Activated naive CD8-positive, alpha-beta T cell (primary cell): ENCODE measurements around the gene SLC38A10.
A peak's percentile ranks its signal among the peaks of the same experiment; 100 is the strongest.

ENCODE experiments used
- H3K27ac Mint-ChIP-seq: one replicate; pipeline ENCODE4 v1.8.0; 2021; ENCODE audit warnings: mixed read lengths
- H3K27me3 Mint-ChIP-seq: one replicate; pipeline ENCODE4 v1.8.0; 2021; ENCODE audit warnings: mixed read lengths
- H3K36me3 Mint-ChIP-seq: one replicate; pipeline ENCODE4 v1.8.0; 2021; ENCODE audit warnings: mixed read lengths
- H3K4me1 Mint-ChIP-seq: one replicate; pipeline ENCODE4 v1.8.0; 2021; ENCODE audit warnings: low read depth, mixed read lengths
- H3K4me3 Mint-ChIP-seq: one replicate; pipeline ENCODE4 v1.8.0; 2021; ENCODE audit warnings: mild to moderate bottlenecking, mixed read lengths
- H3K9me3 Mint-ChIP-seq: one replicate; pipeline ENCODE4 v1.8.0; 2021; ENCODE audit warnings: low read depth, mixed read lengths

SLC38A10 gene

GRCh38 chr17:81252326-81252986 lies 42.7 kb downstream of the SLC38A10 start:
- Mint-ChIP-seq H3K4me1 (peaks cover 14% of the 10 kb centered on the region), H3K9me3 (no peaks in the 10 kb centered on the region), H3K27me3 (no peaks in the 10 kb centered on the region), H3K36me3 (peaks cover 5% of the 10 kb centered on the region), H3K4me3 (no peak overlapping the region), H3K27ac (no peak overlapping the region)

- H3K27ac Mint-ChIP-seq: no peak overlapping the region
- peak overlapping the region; percentile 10 for H3K4me3 Mint-ChIP-seq
- H3K27me3 Mint-ChIP-seq: no peaks in the 10 kb centered on the region
- no peaks in the 10 kb centered on the region for H3K9me3 Mint-ChIP-seq
- H3K36me3 Mint-ChIP-seq: peaks cover 5% of the 10 kb centered on the region
- peaks cover 14% of the 10 kb centered on the region for H3K4me1 Mint-ChIP-seq
These were observed 43.3 kb downstream of the SLC38A10 start for GRCh38 chr17:81251709-81252301.

DNA sequence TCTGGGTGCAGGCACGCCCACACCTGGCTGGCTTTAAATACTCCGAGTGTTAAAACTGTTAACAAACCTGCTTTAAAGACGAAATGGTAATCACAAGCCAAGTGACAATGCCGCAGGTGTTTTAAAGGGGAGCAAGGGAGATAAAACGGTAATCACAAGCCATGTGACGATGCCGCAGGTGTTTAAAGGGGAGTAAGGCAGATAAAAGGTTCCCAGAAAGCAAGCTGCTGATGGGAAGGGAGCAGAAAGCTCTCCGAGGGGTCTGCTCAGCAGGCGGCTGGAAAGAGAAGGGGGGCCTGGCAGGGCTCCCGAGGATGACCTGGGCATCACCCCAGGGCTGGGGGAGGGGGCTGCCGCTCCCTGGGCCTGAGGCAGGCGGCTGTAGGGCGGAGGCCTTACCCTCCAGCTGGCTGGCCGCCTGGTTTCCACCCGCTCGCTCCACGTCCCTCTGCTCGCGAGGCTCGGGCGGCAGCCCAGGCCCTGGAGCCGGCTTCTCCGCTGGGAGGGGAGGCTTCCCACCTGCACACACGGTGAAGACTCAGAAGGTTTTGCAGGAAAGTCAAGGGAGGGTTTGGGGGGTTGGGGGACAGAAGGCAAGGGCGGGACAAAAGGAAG lies 43.9 kb downstream of the SLC38A10 start:
- peaks cover 5% of the 10 kb centered on the region for H3K36me3 Mint-ChIP-seq
- no peaks in the 10 kb centered on the region for H3K9me3 Mint-ChIP-seq
- H3K4me3 Mint-ChIP-seq: peak overlapping the region; percentile 10
- peaks cover 14% of the 10 kb centered on the region for H3K4me1 Mint-ChIP-seq
- H3K27me3 Mint-ChIP-seq: no peaks in the 10 kb centered on the region
- no peak overlapping the region for H3K27ac Mint-ChIP-seq

DNA sequence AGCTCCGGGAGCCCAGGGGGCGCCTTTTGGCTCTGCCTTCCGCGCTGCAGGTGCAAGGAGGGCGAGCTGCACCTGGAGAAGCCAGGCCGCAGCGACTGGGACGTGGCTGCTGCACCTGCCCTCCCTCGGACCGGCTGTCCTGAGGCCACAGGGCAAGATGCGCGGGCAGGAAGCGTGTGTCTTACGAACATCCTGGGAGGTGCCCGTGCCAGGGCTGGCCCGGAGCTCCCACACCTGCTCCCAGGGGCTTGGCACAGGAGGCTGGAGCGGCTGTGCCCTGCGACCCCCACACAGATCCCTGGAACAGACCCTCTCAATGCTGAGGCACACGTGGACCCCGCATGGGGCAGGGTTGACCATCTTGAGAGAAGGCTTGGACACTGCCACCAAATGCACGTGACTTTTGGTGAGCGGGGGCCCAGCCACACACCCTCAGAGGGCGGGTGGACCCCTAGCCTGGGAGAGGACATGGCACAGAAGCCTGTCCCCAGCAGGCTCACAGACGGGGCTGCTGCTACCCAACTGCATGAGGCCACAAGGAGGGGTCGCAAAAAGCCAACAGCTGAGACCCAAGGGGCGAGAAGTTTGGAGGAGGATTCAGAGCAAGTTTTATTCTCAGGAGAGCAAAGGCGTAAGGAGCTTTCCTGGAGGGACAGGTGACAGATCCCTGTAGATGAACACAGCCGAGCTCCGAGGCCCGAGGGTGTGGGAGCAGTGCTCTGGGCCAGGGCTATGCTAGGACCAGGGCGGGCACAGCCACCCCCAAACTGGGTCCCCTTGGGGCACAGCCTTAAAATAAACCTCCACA lies 44.6 kb downstream of the SLC38A10 start:
- H3K9me3 Mint-ChIP-seq: no peaks in the 10 kb centered on the region
- H3K27ac Mint-ChIP-seq: no peak overlapping the region
- H3K4me3 Mint-ChIP-seq: peak overlapping the region; percentile 10
- peaks cover 14% of the 10 kb centered on the region for H3K4me1 Mint-ChIP-seq
- peaks cover 5% of the 10 kb centered on the region for H3K36me3 Mint-ChIP-seq
- H3K27me3 Mint-ChIP-seq: no peaks in the 10 kb centered on the region

- Mint-ChIP-seq H3K9me3 (no peaks in the 10 kb centered on the region), H3K27me3 (no peaks in the 10 kb centered on the region), H3K27ac (no peak overlapping the region), H3K36me3 (peaks cover 5% of the 10 kb centered on the region), H3K4me1 (peaks cover 14% of the 10 kb centered on the region), H3K4me3 (no peak overlapping the region)
These were observed 45.7 kb downstream of the SLC38A10 start for GRCh38 chr17:81249223-81250040.

- Mint-ChIP-seq H3K27me3 (no peaks in the 10 kb centered on the region), H3K4me3 (no peak overlapping the region), H3K27ac (no peak overlapping the region), H3K36me3 (peaks cover 5% of the 10 kb centered on the region), H3K9me3 (no peaks in the 10 kb centered on the region), H3K4me1 (peaks cover 11% of the 10 kb centered on the region)
These were observed 46.5 kb downstream of the SLC38A10 start for GRCh38 chr17:81248649-81249048.

- Mint-ChIP-seq H3K9me3 (no peaks in the 10 kb centered on the region), H3K36me3 (no peaks in the 10 kb centered on the region), H3K27me3 (no peaks in the 10 kb centered on the region), H3K27ac (no peak overlapping the region), H3K4me3 (no peak overlapping the region), H3K4me1 (peaks cover 4% of the 10 kb centered on the region)
These were observed 47.6 kb downstream of the SLC38A10 start for GRCh38 chr17:81247339-81247990.

DNA sequence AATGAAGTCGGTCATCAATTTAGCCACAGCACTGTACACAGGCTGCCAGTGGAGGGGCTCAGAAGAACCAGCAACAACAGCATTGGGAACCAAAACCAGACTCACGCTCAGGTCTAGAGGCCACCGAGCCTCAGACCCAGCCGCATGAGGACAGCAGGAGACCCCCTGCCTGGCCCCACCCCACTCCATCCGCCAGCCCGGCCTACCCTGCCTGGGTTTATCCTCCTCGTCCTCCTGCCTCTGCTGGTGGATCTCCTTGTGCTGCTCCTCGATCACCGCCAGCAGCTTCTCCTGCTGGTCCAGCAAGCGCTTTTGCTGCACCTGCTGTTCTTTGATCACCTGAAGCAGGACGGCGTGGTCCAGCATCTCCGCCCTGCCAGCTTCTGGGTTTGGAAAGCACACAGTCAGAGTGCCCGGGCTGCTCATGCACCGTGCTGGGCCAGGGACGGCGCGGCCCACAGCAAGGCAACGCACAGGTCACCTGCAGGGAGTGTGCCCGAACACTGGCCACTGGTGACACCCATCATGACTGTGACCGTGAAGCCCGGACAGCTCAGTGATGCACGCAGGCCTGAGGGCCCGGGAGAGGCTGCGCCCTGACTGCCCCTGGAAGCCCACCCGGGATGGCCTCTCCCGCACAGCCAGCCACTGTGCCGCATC lies 48.3 kb downstream of the SLC38A10 start:
- Mint-ChIP-seq H3K27ac (no peak overlapping the region), H3K27me3 (no peaks in the 10 kb centered on the region), H3K4me3 (no peak overlapping the region), H3K4me1 (peaks cover 7% of the 10 kb centered on the region), H3K9me3 (no peaks in the 10 kb centered on the region), H3K36me3 (no peaks in the 10 kb centered on the region)

GRCh38 chr17:81246343-81246670 lies 48.8 kb downstream of the SLC38A10 start:
- H3K27ac Mint-ChIP-seq: no peak overlapping the region
- peaks cover 9% of the 10 kb centered on the region for H3K4me1 Mint-ChIP-seq
- no peaks in the 10 kb centered on the region for H3K36me3 Mint-ChIP-seq
- no peaks in the 10 kb centered on the region for H3K9me3 Mint-ChIP-seq
- H3K27me3 Mint-ChIP-seq: no peaks in the 10 kb centered on the region
- H3K4me3 Mint-ChIP-seq: no peak overlapping the region

DNA sequence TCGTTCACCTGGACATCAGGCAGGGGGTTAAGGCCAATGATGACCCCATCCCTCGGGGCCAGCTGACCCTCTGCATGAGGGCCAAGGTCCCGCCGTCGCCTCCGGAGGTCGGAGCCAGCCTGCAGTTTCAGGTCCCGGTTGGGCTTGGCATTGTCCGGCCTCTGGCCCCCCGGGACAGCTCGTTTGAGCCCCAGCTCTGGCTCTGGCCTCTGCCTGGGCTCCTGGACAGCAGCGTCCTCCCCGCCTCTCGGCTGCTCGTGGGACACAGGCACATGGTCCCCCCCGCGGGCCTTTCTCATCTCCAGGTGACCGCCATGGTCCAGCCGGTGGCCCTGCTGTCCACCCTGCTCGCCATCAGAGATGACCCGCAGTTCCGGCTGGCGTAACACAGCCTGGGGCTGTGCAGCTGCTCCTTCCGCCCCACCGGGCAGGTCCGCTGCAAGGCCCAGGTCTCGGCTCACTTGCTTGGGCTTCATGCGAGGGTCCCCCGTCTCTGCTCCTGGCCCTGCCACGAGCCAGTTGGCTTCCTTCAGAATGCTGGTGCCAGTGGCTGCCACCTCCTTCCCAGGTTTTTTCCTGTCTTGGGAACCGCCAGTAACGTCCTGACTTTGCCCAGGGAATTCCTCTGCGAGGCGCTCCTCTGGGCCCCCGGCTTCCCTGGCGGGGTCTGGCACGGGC lies 49.3 kb downstream of the SLC38A10 start:
- Mint-ChIP-seq H3K9me3 (no peaks in the 10 kb centered on the region), H3K27me3 (no peaks in the 10 kb centered on the region), H3K27ac (no peak overlapping the region), H3K36me3 (peaks cover 2% of the 10 kb centered on the region), H3K4me3 (no peak overlapping the region), H3K4me1 (peaks cover 9% of the 10 kb centered on the region)

GRCh38 chr17:81245024-81245664 lies 50.0 kb downstream of the SLC38A10 start:
- Mint-ChIP-seq H3K27ac (no peak overlapping the region), H3K9me3 (no peaks in the 10 kb centered on the region), H3K4me1 (peaks cover 12% of the 10 kb centered on the region), H3K36me3 (peaks cover 2% of the 10 kb centered on the region), H3K27me3 (no peaks in the 10 kb centered on the region), H3K4me3 (no peak overlapping the region)

DNA sequence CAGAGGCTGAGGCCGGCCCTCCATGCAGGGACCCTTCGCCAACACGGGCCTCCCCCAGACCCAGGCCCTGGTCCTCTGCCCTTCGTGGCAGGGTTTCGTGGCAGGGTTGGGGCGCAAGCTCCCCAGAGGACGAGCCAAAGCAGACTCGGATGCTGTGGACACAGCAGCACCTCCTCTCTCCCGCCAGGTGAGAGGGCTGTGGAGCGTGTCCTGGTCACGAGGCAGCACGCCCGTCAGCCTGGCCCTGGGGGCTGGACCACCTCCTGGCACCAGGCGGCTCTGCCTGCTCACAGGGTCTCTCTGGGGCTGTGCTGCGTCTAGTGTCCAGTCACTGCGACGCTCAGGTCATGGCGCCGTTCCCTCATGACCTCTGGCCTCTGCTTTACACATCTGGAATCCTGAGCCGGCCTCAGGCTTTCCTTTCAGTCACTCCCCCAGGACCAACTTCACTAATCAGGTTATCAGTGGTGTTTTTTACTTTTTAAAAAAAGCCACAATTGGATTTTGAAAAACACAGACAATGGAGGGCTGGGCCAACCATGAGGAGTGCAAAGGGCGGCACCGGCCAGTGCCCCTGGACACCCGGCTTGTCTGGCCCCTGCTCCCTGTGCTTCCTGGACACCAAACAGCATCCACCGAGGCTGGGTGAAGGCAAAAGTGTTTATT lies 50.6 kb downstream of the SLC38A10 start:
- H3K4me1 Mint-ChIP-seq: peaks cover 14% of the 10 kb centered on the region
- H3K36me3 Mint-ChIP-seq: peaks cover 4% of the 10 kb centered on the region
- H3K27ac Mint-ChIP-seq: no peak overlapping the region
- H3K9me3 Mint-ChIP-seq: no peaks in the 10 kb centered on the region
- no peaks in the 10 kb centered on the region for H3K27me3 Mint-ChIP-seq
- H3K4me3 Mint-ChIP-seq: no peak overlapping the region

GRCh38 chr17:81243333-81243664 lies 51.8 kb downstream of the SLC38A10 start:
- no peaks in the 10 kb centered on the region for H3K27me3 Mint-ChIP-seq
- H3K27ac Mint-ChIP-seq: no peak overlapping the region
- peaks cover 4% of the 10 kb centered on the region for H3K36me3 Mint-ChIP-seq
- H3K4me3 Mint-ChIP-seq: no peak overlapping the region
- no peaks in the 10 kb centered on the region for H3K9me3 Mint-ChIP-seq
- peaks cover 15% of the 10 kb centered on the region for H3K4me1 Mint-ChIP-seq
